SU-DHL-6 (cell line): ENCODE measurements around the gene PKD1.

Experiments used
- EZH2phosphoT487 ChIP-seq: fragments of 200-600 bp; sonication (generic), shearing (Covaris generic); conservative IDR thresholded peaks from 2 replicates; pipeline ENCODE4 v1.6.1; 2018; ENCODE audit warnings: mild to moderate bottlenecking, antibody characterized with exemption, low read length, moderate library complexity, mixed read lengths
- TF ChIP-seq, protein P1 (sequence below): fragments of 200-600 bp; sonication (generic); IDR thresholded peaks from one replicate; pipeline ENCODE4 v1.5.1; 2017; ENCODE audit warnings: antibody characterized with exemption, mild to moderate bottlenecking, low read length, moderate library complexity; ENCODE audit not compliant: insufficient read depth, poor library complexity, severe bottlenecking

DNA sequence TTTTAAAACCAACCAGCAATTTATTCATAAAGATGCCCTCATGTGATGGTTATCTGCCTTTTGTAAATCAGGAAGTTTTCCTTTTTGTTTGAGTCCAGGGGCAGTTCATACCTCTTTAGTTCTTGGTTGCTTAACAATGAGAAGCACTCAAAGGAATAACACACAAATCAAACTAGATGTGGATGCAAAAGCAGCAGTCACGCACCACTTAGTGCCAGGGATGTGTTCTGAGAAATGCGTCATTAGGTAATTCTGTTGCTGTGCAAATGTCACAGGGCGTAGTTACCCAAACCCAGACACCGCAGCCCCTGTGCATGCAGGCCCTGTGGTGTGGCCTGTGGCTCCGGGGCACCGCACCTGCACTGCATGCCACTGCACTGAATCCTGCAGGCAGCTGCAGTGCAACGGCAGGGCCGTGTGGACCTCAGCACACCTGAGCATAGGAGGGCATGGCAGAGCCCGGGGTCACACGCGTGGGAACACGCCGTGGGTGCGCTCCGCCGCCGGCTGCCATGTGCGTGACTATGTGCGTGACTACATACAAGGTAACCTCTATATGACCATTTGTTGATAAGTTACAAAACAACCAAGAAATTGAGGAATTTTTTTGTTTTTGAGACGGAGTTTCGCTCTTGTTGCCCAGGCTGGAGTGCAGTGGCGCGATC, 39.6 kb downstream of the PKD1 start:
- TF ChIP-seq, protein P1, sequence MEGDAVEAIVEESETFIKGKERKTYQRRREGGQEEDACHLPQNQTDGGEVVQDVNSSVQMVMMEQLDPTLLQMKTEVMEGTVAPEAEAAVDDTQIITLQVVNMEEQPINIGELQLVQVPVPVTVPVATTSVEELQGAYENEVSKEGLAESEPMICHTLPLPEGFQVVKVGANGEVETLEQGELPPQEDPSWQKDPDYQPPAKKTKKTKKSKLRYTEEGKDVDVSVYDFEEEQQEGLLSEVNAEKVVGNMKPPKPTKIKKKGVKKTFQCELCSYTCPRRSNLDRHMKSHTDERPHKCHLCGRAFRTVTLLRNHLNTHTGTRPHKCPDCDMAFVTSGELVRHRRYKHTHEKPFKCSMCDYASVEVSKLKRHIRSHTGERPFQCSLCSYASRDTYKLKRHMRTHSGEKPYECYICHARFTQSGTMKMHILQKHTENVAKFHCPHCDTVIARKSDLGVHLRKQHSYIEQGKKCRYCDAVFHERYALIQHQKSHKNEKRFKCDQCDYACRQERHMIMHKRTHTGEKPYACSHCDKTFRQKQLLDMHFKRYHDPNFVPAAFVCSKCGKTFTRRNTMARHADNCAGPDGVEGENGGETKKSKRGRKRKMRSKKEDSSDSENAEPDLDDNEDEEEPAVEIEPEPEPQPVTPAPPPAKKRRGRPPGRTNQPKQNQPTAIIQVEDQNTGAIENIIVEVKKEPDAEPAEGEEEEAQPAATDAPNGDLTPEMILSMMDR, result no peak
- TF ChIP-seq EZH2phosphoT487, result no peak
